ENCODE results near the gene SMG6. TPM values are rescaled to one million over a fixed set of nuclear protein-coding genes. Genes with fewer than 3 reads are reported as not detected.
A peak's percentile ranks its signal among the peaks of the same experiment; 100 is the strongest.

SMG6 gene
- total RNA-seq, 2 donors from 2014 or later = 27.8 to 29.4 TPM

DNA sequence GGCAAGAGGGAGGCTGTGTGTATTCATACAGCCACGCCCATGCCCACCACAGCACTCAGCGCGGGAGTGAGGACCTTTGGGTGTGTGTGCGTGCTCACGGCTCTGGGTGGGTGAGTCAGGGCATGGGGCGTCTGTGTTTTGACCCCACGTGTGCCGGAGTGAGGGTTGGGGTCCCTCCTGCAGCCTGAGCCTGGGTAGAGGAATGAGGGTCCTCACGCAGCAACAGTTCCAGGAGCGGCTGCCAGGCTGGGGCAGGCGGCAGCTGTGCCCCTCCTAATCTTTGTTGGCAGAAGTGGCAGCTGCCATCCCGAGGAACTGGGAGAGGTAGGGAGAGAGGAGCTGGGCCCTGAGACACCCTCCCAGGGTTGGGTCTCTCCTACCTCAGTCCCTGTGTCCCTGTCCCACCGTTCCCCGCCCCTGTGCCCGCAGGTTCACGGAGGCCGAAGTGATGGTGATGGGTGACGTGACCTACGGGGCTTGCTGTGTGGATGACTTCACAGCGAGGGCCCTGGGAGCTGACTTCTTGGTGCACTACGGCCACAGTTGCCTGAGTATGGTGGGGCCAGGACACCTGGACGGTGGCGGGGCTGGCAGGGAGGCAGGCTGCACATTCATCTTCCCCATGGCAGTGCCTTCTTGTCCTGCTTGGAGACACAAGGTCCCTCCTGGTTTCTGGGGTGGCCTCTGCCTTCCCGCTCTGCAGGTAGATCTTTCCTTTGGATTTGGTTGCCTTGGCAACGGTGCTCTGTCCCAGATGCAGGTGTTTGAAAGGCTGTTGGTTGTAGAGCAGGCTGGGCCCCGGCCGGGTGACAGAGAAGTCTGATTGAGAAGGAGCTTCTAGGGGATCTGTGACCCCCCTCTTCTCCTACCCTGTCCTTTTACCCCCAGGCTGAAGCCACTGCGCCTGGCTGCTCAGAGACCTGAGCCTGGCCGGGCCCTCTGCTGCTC lies 267.8 kb downstream of the SMG6 start:
- no peak for ATAC-seq
- DNase-seq = no peak
- intact Hi-C loops (cut with DNase I, micrococcal nuclease) = no loop called here

GRCh38 chr17:2034806-2035540 lies 268.6 kb downstream of the SMG6 start:
- no peak for DNase-seq
- intact Hi-C loops (cut with DNase I, micrococcal nuclease) = no loop called here
- ATAC-seq = no peak

DNA sequence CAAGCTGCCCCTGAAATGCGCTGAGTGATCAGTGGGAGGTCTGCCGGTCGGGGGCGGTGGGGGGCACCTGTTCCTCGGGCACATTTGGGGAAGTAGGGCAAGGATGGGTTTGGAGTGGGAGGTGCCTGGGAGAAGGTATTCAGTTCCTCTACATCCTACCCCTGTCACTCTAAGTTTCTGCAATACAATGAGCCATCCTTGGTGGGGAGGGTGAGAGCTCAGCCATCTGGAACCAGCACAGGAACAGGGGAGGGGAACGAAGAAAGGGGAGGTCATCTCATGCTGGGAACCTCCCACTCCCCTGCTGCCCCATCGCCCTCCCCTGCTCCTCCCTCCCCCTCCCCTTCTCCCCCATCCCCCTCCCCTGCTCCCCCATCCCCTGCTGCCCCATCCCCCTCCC lies 269.4 kb downstream of the SMG6 start:
- intact Hi-C loops (cut with DNase I, micrococcal nuclease) = no loop called here
- ATAC-seq (no peak), DNase-seq (no peak)

GRCh38 chr17:2033153-2033552 lies 270.4 kb downstream of the SMG6 start:
- no peak for ATAC-seq
- DNase-seq = no peak
- intact Hi-C loops (cut with DNase I, micrococcal nuclease) = no loop called here

DNA sequence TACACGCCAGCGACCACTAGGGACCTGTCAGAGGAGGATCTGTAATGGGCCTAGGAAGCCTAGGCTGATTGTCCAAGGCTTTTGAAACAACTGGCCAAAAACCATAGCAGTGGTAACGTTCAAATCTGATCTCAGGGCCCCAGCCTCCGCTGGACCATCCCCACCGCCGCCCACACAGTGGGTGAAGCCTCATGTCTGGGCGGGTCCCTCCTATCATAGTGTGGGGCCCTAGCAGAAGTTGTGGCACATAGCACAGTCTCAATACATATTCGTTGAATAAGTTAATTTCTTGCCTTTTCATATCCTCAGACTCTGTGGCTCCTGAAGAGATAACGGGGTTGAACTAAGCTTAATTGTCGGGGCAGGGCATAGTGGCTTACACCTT lies 272.8 kb downstream of the SMG6 start:
- intact Hi-C loops (cut with DNase I, micrococcal nuclease) = no loop called here
- ATAC-seq (no peak), DNase-seq (peak in 1 of 2 donors; percentile 64)

- ATAC-seq (peak; percentile 91), DNase-seq (peak; percentile 86 to 92)
- intact Hi-C loops (cut with DNase I, micrococcal nuclease) = loop anchor here (5.0 kb wide), 1 partner anchor 123 kb away; no protein-coding TSS in a partner anchor
Observed at GRCh38 chr17:2029911-2030778, 273.4 kb downstream of the SMG6 start, which contains the start of gene DPH1. TSS of gene DPH1 (plus strand) at chr17:2030153. CDS start at chr17:2030170, 17 bp downstream.

GRCh38 chr17:2028737-2029136 lies 274.8 kb downstream of the SMG6 start:
- no peak for DNase-seq
- intact Hi-C loops (cut with DNase I, micrococcal nuclease) = loop anchor here (5.0 kb wide), 1 partner anchor 121 kb away; no protein-coding TSS in a partner anchor
- no peak for ATAC-seq

DNA sequence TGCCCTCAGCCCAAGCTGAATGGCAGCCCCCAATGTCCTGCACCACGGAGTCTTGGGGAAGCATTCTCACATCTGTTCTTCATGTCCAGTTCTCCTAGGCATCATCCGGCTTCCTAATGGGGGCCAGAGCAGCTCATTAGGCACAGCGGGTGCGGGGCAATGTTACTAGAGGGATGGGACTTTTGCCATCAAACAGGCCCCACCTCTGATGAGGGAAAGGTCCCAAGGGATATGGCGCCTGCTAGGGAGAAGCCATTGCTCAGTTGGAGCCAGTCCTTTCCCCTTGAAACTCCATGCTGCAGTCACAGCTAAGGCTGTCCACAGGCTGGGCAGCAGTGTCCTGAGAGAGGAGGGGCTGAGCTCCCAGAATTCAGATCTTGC lies 275.4 kb downstream of the SMG6 start:
- ATAC-seq (no peak), DNase-seq (no peak)
- intact Hi-C loops (cut with DNase I, micrococcal nuclease) = loop anchor here (5.0 kb wide), 1 partner anchor 121 kb away; no protein-coding TSS in a partner anchor

- no peak for ATAC-seq
Observed at GRCh38 chr17:2027528-2028233, 275.9 kb downstream of the SMG6 start.

GRCh38 chr17:2025622-2026309 lies 277.8 kb downstream of the SMG6 start:
- DNase-seq (peak; percentile 59 to 84), ATAC-seq (peak; percentile 53)
- intact Hi-C loops (cut with DNase I, micrococcal nuclease) = loop anchor here (5.0 kb wide), 1 partner anchor 118 kb away; no protein-coding TSS in a partner anchor

More at GRCh38 chr17:2027528-2028233, 275.9 kb downstream of the SMG6 start:
- DNase-seq = no peak
- intact Hi-C loops (cut with DNase I, micrococcal nuclease) = loop anchor here (5.0 kb wide), 1 partner anchor 120 kb away; no protein-coding TSS in a partner anchor

GRCh38 chr17:2025220-2025621 lies 278.4 kb downstream of the SMG6 start, which contains the start of gene RTN4RL1:
TSS of gene RTN4RL1 (minus strand) at chr17:2025334. CDS start at chr17:2024865, 469 bp downstream.
- intact Hi-C loops (cut with DNase I, micrococcal nuclease) = loop anchor here (5.0 kb wide), 1 partner anchor 118 kb away; no protein-coding TSS in a partner anchor
- ATAC-seq = peak; percentile 25
- DNase-seq = peak; percentile 39 to 55

GRCh38 chr17:2024572-2025219 lies 278.9 kb downstream of the SMG6 start:
- DNase-seq = no peak
- ATAC-seq = no peak
- intact Hi-C loops (cut with DNase I, micrococcal nuclease) = loop anchor here (5.0 kb wide), 1 partner anchor 117 kb away; no protein-coding TSS in a partner anchor

DNA sequence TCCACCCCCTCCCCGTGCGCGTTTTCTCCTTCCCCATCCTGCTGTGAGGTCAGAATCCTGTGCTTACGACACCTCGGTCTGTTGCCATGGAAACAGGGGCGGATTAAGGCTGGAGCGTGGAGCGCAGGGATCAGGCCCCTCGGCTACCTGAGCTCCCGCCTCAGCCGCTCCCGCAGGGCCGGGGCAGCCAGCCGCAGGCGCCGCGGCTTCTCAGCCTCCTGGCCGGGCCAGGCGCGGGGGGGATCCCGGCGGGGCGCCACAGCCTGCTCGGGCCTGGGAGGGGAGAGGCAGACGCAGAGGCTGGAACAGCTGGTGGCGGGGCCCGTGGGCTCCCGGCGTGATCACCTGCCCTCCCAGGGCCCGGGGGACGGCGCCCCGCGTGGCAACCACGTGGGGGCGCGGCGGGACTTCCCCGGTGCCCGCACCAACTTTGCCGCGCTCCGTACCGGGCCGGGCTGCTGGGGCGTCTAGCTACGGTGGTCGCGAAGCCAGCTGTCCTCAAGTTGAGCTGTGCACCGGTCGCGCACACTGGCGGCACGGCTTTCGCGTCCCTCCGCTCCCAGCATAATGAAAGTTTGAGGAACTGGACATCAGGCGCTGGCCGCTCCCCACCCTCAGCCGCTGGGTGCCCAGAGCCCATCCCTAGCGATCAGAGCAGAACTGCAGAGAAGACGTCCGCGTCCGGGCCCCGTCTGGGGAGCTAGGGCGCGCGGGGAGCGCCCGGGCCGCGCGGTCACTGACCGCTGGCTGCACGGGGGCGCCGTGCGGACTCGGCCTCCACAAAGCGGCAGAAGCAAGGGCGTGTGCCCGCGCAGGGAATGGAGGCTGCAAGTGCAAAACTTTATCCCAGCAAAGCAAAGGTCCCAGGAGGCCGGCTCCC lies 279.7 kb downstream of the SMG6 start:
- no peak for ATAC-seq
- DNase-seq = no peak
- intact Hi-C loops (cut with DNase I, micrococcal nuclease) = no loop called here

GRCh38 chr17:2023256-2023655 lies 280.3 kb downstream of the SMG6 start:
- DNase-seq (no peak), ATAC-seq (no peak)
- intact Hi-C loops (cut with DNase I, micrococcal nuclease) = no loop called here

GRCh38 chr17:2022647-2023240 lies 280.8 kb downstream of the SMG6 start:
- ATAC-seq (no peak), DNase-seq (no peak)
- intact Hi-C loops (cut with DNase I, micrococcal nuclease) = no loop called here

Data from left colon (tissue), 2 donors.